Breast epithelium (tissue), 4 donors: ENCODE data around the gene GH2. TPM values are rescaled to one million over a fixed set of nuclear protein-coding genes. Genes with fewer than 3 reads are reported as not detected.
A peak's percentile ranks its signal among the peaks of the same experiment; 100 is the strongest.
"Not testable (repeated sequence)": the region's sequence is repeated elsewhere in the genome, so short reads cannot be mapped to it uniquely, and the experiment has no call there.

Source experiments
- DNase-seq, 2 donors: peaks; one replicate each; pipeline ENCODE4 v3.0.0-alpha.2; 2019; ENCODE audit warnings: low spot score in 2 of 2
- H3K27ac ChIP-seq, 2 donors: fragments of 200-600 bp; sonication (generic) in 1 of 2; one replicate each; pipeline ENCODE4 v1.5.1; 2016 to 2019; ENCODE audit warnings: mild to moderate bottlenecking in 1 of 2
- H3K27me3 ChIP-seq, 2 donors: fragments of 200-600 bp; sonication (generic) in 1 of 2; one replicate each; pipeline versions ENCODE4 v1.5.1 to v1.6.0; 2017 to 2019; ENCODE audit warnings: control low read depth in 1 of 2, mild to moderate bottlenecking in 1 of 2
- H3K36me3 ChIP-seq: fragments of 200-600 bp; one replicate; pipeline ENCODE4 v1.5.1; 2019
- H3K4me1 ChIP-seq, 2 donors: fragments of 200-600 bp; sonication (generic); one replicate each; pipeline ENCODE4 v1.5.1; 2016 to 2019; ENCODE audit warnings: control low read depth in 1 of 2
- H3K4me3 ChIP-seq, 3 donors: fragments of 200-600 bp; sonication (generic); 1 replicate in 2 of 3; 2 replicates in 1 of 3; pipeline ENCODE4 v1.5.1; 2016 to 2019; ENCODE audit warnings: mild to moderate bottlenecking in 3 of 3, moderate library complexity in 2 of 3
- H3K9me3 ChIP-seq, 2 donors: fragments of 200-600 bp; sonication (generic) in 1 of 2; one replicate each; pipeline ENCODE4 v1.5.1; 2016 to 2019; ENCODE audit warnings: control low read depth in 1 of 2
- CTCF ChIP-seq, 3 donors: fragments of 450-650 bp; IDR thresholded peaks; one replicate each; pipeline ENCODE4 v1.5.1; 2016 to 2017; ENCODE audit warnings: antibody characterized with exemption in 3 of 3, mild to moderate bottlenecking in 3 of 3, moderate library complexity in 3 of 3
- POLR2A ChIP-seq: fragments of 450-650 bp; IDR thresholded peaks from one replicate; pipeline ENCODE4 v1.6.1; 2016; ENCODE audit warnings: antibody characterized with exemption, mild to moderate bottlenecking, moderate library complexity
- POLR2AphosphoS5 ChIP-seq, 3 donors: sonication (generic); formaldehyde crosslinking; IDR thresholded peaks; one replicate each; pipeline ENCODE4 v1.6.1; 2017; ENCODE audit warnings: antibody characterized with exemption in 3 of 3
- intact Hi-C: fragments of 100-400 bp; cut with DNase I; formaldehyde crosslinking; loops from one replicate; pipeline ENCODE4 v1.15.1; 2023; ENCODE audit warnings: low total_unique reads
- total RNA-seq, 3 donors: library from RNA; depleted of rRNA; stranded (reverse); fragments of >200 nt; gene quantifications; one replicate each; pipeline ENCODE4 v1.1.0, GENCODE V29; 2016

GH2 gene
- total RNA-seq, 3 donors from 2014 or later = not detected

DNA sequence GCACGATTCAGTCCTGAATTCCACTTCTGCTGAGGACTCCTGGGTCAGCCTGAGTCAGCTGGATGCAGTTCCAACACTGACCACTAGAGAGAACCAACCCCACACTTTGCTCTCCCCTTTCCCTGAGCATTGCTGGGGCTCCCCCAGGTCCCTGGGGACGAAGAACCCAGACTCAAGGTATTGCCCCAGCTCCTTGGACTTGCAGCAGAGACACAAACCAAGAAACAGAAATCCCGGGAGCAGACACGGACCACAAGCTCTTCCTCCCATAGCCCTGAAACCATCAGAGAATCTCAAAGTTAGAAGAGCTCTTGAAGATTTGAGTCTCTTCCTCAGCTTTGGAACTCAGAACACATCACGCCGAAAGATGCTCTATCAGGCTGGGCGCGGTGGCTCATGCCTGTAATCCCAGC, 37.6 kb upstream of the GH2 start:
- Histone ChIP-seq H3K27me3 (no peaks in the 10 kb centered on the region), H3K36me3 (no peaks in the 10 kb centered on the region), H3K4me3 (no peak overlapping the region), H3K27ac (no peak overlapping the region), H3K9me3 (no peaks in the 10 kb centered on the region), H3K4me1 (no peaks in the 10 kb centered on the region)
- peak in 1 of 2 donors; percentile 43 for DNase-seq
- intact Hi-C loops = loop anchor here (5.0 kb wide), 1 partner anchor 778 kb away; no protein-coding TSS in a partner anchor
- peak; percentile 80 to 94 (median 93) for TF ChIP-seq CTCF (IDR thresholded peaks at IDR 0.05)
- TF ChIP-seq POLR2AphosphoS5 (IDR thresholded peaks at IDR 0.05) = no peak

DNA sequence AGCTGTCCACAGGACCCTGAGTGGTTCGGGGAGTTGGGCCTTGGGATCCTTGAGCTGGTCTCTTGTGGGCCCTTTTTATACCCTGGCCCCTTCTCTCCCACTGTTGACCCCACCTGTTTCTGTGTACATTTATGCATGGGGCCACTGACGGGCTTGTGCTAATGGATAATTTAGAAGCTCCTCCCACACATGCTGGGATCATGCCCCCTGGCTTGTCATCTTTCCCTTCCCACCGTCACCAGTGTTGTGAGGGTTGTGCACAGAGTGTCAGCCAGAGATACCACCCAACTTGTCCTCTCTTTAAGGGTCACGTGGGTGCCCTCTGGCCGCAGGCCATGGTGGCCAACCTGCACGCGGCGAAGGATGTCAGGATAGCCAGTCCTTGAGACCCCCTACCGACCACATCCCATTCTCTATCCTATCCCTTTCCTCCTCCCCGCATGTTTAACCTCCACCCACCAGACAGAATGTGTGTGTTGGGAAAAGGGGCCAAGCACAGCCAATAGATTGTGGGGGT, 37.1 kb upstream of the GH2 start, which contains the start of gene GH1:
Gene GH1, minus strand, starts transcription at position 51 of the 517 bp plus-strand sequence. CDS start 63 bp downstream, outside the sequence.
- not testable (repeated sequence) for H3K4me3 ChIP-seq, DNase-seq
- intact Hi-C loops = loop anchor here (5.0 kb wide), 1 partner anchor 778 kb away; no protein-coding TSS in a partner anchor

DNA sequence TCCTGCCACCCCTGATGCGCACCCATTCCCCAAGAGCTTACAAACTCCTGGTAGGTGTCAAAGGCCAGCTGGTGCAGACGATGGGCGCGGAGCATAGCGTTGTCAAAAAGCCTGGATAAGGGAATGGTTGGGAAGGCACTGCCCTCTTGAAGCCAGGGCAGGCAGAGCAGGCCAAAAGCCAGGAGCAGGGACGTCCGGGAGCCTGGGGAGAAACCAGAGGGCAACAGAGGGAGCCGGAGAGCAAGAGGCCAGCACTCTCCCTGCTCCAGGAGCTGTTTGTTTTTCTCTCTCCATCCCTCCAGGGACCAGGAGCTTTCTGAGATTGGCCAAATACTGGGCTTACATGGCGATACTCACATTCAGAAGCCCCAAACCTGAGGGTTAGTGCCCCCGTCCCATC, 36.6 kb upstream of the GH2 start:
- intact Hi-C loops = loop anchor here (5.0 kb wide), 1 partner anchor 779 kb away; no protein-coding TSS in a partner anchor
- TF ChIP-seq POLR2AphosphoS5 (IDR thresholded peaks at IDR 0.05) = no peak
- no peak for TF ChIP-seq POLR2A
- no peak for TF ChIP-seq CTCF (IDR thresholded peaks at IDR 0.05)
- no peak for DNase-seq

More for the DNA sequence above, 37.1 kb upstream of the GH2 start, which contains the start of gene GH1:
- H3K36me3 ChIP-seq, H3K9me3 ChIP-seq, H3K27me3 ChIP-seq, H3K4me1 ChIP-seq, H3K27ac ChIP-seq: not testable (repeated sequence)

DNA sequence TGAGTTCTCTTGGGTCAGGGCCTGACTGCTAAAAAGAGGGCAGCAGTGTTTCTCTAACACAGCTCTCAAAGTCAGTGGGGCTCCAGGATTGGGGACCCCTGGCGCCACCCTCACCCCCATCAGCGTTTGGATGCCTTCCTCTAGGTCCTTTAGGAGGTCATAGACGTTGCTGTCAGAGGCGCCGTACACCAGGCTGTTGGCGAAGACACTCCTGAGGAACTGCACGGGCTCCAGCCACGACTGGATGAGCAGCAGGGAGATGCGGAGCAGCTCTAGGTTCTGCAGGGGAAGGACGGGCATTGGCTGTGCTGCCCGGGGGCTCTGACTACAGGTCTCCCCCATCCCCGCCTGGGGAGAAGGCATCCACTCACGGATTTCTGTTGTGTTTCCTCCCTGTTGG, 35.9 kb upstream of the GH2 start:
- no peak overlapping the region for H3K4me3 ChIP-seq
- H3K27ac ChIP-seq = no peak overlapping the region
- H3K9me3 ChIP-seq = no peaks in the 10 kb centered on the region
- TF ChIP-seq POLR2A = no peak
- TF ChIP-seq POLR2AphosphoS5 (IDR thresholded peaks at IDR 0.05) = no peak
- TF ChIP-seq CTCF (IDR thresholded peaks at IDR 0.05) = no peak
- DNase-seq = no peak
- intact Hi-C loops = loop anchor here (5.0 kb wide), 1 partner anchor 780 kb away; no protein-coding TSS in a partner anchor
- H3K27me3 ChIP-seq = no peaks in the 10 kb centered on the region
- no peaks in the 10 kb centered on the region for H3K36me3 ChIP-seq
- H3K4me1 ChIP-seq = no peaks in the 10 kb centered on the region

More for the DNA sequence above, 36.6 kb upstream of the GH2 start:
- Histone ChIP-seq H3K36me3 (no peaks in the 10 kb centered on the region), H3K4me1 (no peaks in the 10 kb centered on the region), H3K27me3 (no peaks in the 10 kb centered on the region), H3K9me3 (no peaks in the 10 kb centered on the region), H3K27ac (no peak overlapping the region), H3K4me3 (no peak overlapping the region)

DNA sequence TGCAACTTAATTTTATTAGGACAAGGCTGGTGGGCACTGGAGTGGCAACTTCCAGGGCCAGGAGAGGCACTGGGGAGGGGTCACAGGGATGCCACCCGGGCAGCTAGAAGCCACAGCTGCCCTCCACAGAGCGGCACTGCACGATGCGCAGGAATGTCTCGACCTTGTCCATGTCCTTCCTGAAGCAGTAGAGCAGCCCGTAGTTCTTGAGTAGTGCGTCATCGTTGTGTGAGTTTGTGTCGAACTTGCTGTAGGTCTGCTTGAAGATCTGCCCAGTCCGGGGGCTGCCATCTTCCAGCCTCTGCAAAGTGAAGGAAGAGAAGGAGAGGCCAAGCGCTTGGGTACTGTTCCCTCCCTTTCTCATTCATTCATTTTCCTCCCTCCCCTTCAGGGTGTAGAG, 35.5 kb upstream of the GH2 start:
- H3K9me3 ChIP-seq, H3K27me3 ChIP-seq, H3K4me1 ChIP-seq, DNase-seq, H3K36me3 ChIP-seq, H3K27ac ChIP-seq, H3K4me3 ChIP-seq: not testable (repeated sequence)
- intact Hi-C loops = loop anchor here (5.0 kb wide), 1 partner anchor 780 kb away; no protein-coding TSS in a partner anchor

DNA sequence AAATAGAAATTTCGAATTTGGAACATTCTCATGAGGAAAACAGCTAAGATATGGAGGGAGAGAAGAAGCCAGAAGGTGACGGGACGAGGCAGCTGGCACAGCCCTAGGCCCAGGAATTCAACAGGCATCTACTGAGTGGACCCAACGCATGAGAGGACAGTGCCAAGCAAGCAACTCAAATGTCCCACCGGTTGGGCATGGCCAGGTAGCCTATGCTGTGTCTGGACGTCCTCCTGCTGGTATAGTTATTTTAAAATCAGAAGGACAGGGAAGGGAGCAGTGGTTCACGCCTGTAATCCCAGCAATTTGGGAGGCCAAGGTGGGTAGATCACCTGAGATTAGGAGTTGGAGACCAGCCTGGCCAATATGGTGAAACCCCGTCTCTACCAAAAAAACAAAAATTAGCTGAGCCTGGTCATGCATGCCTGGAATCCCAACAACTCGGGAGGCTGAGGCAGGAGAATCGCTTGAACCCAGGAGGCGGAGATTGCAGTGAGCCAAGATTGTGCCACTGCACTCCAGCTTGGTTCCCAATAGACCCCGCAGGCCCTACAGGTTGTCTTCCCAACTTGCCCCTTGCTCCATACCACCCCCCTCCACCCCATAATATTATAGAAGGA, 34.9 kb upstream of the GH2 start:
- no peaks in the 10 kb centered on the region for H3K9me3 ChIP-seq
- H3K27me3 ChIP-seq = no peaks in the 10 kb centered on the region
- intact Hi-C loops = loop anchor here (5.0 kb wide), 1 partner anchor 781 kb away; no protein-coding TSS in a partner anchor
- no peak for DNase-seq
- no peak for TF ChIP-seq POLR2AphosphoS5 (IDR thresholded peaks at IDR 0.05)
- TF ChIP-seq CTCF (IDR thresholded peaks at IDR 0.05) = no peak
- TF ChIP-seq POLR2A = no peak
- H3K4me1 ChIP-seq = no peaks in the 10 kb centered on the region
- no peak overlapping the region for H3K4me3 ChIP-seq
- H3K27ac ChIP-seq = no peak overlapping the region
- H3K36me3 ChIP-seq = no peaks in the 10 kb centered on the region

DNA sequence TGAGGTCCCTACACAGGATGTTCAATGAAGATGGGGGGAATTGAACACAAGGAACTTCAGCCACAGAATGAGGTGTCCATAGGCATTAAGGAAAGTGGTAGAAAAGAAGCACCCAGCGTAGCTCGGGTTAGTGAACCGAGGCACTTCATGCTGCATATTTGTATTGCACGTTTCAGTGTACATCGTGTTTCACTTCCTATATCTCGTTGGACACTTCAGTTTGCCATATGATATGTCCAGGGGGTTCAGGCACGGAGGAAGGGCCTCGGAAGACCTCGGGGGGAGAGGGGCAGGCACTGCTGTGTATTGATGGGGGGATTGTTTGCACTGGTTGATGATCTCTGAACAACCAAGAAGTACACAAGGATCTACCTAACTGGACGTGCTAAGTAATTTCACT, 34.0 kb upstream of the GH2 start:
- not testable (repeated sequence) for H3K4me1 ChIP-seq, H3K27ac ChIP-seq, DNase-seq, H3K4me3 ChIP-seq, H3K9me3 ChIP-seq, H3K36me3 ChIP-seq, H3K27me3 ChIP-seq
- intact Hi-C loops = loop anchor here (5.0 kb wide), 1 partner anchor 782 kb away; no protein-coding TSS in a partner anchor
